ENCODE measurements around the gene AQP10. TPM values are rescaled to one million over a fixed set of nuclear protein-coding genes. Genes with fewer than 3 reads are reported as not detected.
"Not testable (repeated sequence)": the region's sequence is repeated elsewhere in the genome, so short reads cannot be mapped to it uniquely, and the experiment has no call there.

Gene AQP10
- total RNA-seq, 1 donor from 2014 or later, result 0.13 TPM

DNA sequence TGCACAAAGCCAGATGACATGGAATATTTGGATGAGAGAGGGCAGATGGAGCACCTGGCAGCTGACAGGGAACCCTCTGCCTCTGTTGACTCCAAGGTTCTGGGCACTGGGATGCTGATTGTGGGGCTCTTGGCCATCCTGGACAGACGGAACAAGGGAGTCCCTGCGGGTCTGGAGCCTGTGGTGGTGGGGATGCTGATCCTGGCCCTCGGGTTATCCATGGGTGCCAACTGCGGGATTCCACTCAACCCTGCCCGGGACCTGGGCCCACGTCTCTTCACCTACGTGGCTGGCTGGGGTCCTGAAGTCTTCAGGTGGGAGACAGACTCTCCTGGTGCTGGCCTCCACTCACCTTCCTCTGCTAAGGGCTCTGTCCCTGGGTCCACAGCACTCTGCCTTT is 2.6 kb downstream of the AQP10 start:
- no peak for DNase-seq (ENCODE audit: low read depth, low spot score)

DNA sequence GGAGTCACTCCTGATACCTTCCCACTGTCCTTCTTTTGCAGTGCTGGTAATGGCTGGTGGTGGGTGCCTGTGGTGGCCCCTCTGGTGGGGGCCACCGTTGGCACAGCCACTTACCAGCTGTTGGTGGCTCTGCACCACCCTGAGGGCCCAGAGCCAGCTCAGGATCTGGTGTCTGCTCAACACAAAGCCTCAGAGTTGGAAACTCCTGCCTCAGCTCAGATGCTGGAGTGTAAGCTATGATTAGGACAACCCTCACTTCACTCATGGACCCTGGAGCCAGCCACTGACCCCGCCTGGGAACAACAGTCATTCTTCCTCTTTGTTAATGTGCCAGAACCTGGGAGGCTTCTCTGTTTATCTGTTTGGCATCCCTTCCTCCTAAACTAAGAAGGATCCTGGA is 3.3 kb downstream of the AQP10 start:
- no peak for DNase-seq (ENCODE audit: low read depth, low spot score)

DNA sequence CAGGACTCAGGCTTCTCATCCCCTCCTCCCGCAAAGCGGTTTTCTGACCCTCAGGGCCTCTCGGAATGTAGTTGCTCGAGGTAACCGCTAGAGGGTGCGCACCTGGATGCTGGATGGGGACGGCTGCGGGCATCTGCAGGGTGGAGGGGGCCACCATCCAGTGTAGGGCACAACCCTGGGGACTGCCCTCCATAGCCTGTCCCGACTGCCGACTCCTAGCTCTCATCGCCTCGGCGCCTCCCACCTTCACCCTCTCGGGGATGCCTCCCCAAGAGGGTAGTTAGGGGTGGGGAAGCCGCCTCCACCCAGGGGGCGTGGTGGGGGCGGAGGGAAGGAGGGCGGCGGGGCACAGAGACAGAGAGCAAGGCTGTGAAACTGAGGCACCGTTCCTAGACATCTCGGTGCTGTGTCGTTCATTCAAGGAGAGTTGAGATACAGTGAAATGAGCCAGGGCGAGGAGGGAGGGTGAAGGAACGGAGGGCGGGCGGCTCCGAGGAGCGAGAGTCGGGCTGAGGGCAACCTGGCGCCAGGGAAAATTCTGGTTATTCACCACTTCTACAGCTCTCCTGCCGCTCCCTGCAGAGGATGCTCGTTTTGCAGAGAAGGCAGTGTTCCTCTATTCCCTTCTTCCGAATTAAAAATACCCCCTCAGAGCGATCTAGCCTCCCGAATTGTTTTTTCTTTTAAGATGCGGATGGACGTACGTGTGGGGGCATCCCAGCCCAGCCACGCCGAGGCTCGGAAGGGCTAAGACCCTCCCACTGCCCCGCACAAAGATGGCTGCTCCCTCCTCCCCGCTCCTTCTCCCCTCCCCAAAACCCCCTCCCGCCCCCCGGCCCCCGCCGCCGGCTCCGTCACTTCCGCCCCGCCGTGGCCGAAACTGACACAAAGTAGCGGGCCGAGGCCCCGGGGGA is 4.0 kb downstream of the AQP10 start, which contains the start of gene ATP8B2:
Gene ATP8B2 (plus strand): TSS at position 857 of the 914 bp plus-strand sequence. CDS start 2,617 bp downstream, outside the sequence.
- peak; percentile 39 for DNase-seq (ENCODE audit: low read depth, low spot score)

DNA sequence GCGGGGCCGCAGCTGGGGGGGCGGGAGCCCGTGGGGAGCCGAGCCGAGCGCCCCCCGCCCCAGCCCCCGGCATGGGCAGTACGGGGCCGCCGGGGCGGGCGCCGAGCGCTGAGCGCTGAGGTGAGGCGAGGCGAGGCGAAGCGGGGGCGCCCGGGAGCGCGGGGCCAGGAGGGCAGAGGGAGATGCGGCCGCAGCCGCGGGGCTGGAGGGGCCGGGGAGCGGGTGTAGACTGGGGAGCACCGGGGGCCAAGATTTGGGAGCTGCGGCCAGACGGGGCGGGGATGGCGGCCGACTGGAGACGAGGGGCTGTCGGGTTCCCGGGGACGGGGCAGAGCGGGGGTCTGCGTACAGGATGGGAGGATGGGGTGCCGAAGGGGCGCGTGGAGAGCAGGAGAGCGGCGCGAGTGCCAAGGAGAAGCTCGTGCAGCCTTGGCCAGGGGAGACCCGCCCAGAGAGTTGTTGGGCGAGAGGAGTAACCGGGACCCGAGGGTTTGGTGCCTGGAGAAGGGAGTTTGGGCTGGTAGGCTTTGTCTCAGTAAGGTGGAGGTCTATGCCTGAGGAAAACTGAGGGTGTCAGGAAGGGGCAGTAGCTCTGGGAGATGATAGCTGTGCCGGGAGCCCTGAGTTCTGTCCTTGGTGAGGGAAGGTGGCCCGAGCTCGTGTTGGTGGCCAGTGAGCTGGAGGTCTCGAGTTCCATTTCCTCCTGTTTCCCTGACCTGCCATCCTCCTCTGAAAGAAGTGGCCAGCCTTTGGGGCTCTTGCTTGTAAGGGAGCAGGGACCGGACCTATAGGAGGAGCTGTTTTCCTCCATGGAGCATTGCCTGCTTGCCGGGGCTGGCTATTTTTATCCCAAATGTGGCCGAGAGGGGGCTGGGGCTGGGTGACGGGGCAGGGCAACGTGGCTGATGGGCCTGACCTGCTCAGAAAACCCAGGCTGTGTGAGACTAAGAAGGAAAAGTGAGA is 5.0 kb downstream of the AQP10 start:
- DNase-seq (ENCODE audit: low read depth, low spot score), result peak; percentile 48

DNA sequence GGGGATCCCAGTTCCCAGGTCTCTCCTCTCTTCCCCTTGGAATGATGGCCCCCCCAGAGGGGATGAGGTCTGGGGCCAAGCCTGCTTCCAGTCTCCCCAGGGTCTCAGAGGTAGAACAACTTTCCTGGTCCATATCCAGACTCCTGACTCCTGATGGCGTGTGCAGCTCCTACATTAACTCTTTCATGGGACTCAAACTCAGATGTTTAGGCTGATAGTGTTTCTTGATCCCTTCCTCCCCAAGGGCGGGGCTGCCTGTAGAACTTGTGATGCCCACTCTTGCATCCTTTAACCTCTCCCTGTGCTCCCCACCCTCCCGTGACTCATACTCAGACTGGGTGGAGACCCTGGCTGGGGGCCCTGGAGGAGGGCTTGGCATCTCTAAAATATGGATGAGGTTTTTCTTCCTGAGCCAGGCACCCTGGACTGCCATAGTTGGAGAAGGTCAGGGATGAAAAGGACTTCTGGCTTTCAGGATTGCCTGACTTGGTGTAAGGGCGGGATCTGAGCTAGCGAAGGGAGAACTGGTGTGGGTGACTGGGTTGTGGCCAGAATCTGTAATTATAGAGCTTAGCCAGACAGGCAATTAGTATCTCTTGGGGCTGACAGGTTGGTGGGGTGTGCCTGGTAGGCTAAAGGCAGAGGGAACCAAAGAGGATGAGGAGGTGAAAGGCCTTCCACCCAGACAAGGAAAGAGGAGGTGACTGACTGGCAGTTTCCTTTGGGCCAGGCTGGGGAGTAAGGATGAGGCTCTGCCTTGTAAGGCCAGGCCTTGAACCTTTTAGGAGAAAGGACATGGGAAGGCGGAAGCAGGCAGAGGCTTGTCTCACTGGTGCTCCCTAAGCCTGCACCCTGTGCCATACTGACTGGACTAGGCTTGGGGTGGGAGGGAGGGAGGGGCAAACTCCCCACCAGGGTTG is 5.9 kb downstream of the AQP10 start:
- DNase-seq (ENCODE audit: low read depth, low spot score), result no peak

DNA sequence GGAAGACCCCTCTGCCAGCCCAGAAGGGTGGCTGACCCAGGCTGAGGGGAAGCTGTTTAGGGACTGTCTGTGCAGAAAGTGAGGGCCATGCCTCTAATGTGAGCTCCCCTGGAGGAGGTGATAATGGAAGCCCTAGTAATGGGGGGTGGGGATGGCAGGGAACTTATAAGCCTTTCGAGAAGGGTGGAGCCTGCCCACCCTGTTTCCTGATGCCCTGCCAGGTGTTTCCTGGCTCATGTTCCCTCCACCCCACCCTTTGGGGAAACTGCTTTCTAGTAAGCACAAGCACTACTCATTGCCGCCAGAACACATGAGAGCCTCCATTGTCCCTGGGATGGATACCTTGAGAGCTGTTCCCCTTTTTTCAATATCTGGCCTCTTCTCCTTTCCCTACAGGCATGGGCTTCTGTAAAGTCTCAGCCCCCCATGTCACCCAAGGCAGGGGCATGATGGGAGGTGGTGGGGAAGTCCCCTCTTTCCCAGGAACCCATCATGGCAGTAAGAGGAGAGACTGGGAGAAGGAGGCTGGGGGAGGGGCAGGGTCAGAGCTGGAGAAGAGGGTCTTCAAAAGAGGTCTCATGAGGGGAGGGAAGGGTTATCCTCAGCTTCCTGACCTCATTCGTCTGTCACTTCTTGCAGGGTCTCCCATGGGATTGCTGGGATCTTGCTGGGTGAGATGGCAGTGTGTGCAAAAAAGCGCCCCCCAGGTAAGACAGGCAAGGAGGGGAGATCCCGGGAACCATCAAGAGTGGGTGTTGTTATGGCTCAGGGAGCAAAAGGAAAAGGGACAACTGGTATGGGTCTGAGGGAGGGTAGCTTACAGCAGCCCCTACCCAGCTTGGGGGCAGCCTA is 6.8 kb downstream of the AQP10 start:
- peak; percentile 19 for DNase-seq (ENCODE audit: low read depth, low spot score)

DNA sequence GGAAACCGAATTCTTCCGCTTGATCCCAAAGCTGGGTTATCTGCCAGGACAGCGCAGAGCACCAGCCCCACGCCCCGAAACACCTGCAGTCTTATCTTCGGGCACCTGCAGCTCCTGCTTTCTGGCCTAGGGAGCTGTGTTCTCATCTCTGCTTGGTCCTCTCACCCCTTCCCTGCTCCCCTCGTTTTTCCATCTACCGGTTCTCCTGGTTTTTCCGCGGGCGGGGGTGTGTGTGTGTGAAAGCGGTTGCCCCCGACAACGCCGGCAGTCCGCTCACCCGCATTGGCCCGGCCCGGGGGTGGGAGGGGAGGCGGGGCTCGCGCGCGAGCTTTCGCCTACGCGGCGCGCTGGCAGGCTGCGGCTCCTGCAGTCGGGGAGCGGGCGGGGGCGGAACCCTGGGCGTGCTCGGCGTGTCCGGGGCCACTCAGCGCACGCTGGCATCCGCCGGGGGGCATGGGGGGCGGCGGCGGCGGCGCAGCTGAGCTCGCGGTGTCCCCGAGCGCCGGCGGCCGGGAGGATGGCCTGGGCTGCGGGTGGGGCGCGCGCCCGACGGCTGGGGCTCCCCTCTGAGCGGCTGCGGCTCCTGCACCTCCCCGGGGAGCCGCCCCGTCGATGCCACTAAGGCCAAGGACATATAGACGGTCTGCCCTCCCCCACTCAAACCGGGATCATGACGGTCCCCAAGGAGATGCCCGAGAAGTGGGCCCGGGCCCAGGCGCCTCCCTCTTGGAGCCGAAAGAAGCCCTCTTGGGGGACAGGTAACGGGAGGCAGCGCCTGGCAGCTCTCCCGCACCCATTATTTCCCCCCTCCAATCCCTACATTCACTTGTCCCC is 7.6 kb downstream of the AQP10 start:
- peak; percentile 24 for DNase-seq (ENCODE audit: low read depth, low spot score)

DNA sequence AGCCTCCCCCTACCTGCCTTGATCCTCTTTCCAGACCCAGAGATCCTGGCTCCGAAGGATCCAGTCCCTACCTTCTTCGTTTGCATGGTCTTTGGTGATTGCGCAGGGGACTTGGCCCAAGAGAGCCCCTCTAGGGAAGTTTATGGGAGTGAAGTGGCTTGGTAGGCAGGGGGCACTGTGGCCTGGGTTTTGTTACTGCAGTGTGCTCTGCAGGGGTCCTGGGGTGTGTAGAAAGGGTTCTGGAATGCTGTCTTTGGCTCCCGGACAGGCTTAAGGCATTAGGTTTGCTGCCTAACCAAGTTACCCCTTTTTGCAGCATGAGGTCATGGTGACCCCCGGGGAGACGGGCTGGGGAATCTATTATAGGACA is 8.2 kb downstream of the AQP10 start:
- no peak for DNase-seq (ENCODE audit: low read depth, low spot score)

DNA sequence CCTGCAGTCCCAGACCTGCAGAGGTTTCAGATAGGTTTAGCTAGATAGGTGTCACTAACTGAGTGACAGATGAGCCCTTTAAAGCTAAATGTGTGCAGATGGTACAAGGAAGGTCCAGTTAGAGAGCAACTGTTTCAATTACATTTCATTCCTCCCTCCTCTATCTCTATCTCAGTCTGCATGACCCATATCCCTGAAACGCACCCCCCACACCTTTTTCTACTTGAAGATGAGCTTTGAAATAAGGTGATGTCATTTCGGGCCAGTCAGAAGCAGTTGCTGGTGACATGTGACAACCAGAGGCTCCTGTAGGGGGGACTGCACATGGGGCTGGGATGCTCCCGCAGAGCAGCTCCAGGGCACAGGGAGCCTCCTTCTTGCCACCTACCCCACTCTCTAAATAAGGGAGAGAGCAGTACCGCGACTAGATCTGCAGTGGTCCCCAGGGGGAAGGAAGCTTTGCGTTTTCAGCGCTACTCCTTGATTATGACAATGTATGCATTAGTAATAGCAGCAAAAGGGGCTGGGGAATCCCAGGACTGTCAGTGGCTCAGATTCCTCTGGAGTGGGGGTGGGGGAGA is 8.7 kb downstream of the AQP10 start:
- no peak for DNase-seq (ENCODE audit: low read depth, low spot score)

DNA sequence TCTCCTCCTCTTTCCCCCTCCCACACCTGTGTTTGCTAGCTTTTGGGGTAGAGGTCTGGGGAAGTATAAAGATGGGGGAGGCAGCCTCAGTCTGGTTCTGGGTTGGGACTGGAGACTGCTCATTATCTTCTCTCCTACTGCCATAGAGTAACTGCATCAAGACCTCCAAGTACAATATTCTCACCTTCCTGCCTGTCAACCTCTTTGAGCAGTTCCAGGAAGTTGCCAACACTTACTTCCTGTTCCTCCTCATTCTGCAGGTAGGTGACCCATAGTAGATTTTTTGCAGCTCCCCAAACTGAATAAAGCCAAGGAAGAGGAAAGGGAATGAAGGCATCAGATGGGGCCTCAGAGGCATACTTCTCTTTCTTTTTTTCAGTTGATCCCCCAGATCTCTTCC is 9.8 kb downstream of the AQP10 start:
- DNase-seq (ENCODE audit: low read depth, low spot score), result no peak

DNA sequence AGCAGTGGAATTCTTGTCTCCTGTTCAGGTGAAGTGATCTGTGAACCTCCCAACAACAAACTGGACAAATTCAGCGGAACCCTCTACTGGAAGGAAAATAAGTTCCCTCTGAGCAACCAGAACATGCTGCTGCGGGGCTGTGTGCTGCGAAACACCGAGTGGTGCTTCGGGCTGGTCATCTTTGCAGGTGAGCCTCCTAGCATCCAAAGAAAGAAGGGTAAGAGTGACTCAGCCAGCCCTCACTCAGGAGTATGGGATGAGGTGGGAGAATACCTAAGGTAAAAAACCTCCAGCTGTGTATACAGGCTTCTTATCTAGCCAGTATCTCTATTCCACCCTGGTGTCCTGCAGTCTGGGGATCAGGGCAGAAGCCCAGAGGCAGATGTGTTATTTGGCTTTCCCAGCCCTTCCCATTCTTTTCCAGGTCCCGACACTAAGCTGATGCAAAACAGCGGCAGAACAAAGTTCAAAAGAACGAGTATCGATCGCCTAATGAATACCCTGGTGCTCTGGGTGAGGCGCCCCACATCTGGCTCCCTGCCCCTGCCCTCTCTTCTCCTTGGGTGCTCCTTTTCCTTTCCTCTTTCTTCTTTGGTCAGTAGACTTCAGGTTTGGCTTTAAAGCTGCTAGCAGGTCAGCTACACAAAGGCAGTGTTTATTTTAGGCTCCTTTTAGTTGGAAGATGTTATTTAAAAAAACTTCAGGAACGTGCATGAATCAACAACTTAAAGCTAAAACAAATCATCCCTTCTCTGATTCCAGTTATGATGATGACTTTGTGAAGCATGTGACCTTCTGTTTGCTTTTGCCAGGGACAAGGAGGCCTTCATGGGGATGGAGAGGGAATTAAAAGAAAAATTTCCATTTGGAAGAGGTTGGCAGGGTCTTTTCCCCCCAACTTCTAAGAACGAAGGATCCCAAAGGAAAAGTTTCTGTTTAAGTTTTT is 13.5 kb downstream of the AQP10 start:
- no peak for DNase-seq (ENCODE audit: low read depth, low spot score)

DNA sequence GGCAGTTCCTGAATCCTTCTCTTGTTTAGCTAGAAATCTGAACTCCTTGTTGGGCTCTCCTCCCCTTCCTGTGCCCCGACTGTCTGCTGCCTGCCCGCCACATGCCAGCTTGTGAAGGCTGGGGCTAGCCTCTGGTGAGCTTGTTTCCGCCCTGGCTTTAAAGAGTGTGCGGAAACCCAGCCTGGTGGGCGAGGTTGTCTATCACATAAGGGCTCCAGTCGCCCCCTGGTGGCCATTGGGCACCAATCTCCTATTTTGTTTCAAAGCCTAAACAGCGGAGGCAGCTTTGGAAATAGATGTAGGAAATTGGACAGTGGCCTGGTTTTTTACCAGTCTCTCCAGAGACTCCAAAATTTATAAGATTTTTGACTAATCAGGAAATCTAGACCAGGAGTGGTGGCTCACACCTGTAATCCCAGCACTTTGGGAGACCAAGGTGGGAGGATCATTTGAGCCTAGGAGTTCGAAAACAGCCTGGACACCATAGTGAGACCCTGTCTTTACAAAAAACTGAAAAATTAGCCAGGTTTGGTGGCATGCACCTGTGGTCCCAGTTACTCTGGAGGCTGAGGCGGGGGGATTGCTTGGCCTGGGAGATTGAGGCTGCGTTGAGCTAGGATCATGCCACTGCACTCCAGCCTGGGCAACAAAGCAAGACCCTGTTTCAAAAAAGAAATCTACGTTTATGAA is 14.3 kb downstream of the AQP10 start:
- peak; percentile 79 for DNase-seq (ENCODE audit: low read depth, low spot score)

DNA sequence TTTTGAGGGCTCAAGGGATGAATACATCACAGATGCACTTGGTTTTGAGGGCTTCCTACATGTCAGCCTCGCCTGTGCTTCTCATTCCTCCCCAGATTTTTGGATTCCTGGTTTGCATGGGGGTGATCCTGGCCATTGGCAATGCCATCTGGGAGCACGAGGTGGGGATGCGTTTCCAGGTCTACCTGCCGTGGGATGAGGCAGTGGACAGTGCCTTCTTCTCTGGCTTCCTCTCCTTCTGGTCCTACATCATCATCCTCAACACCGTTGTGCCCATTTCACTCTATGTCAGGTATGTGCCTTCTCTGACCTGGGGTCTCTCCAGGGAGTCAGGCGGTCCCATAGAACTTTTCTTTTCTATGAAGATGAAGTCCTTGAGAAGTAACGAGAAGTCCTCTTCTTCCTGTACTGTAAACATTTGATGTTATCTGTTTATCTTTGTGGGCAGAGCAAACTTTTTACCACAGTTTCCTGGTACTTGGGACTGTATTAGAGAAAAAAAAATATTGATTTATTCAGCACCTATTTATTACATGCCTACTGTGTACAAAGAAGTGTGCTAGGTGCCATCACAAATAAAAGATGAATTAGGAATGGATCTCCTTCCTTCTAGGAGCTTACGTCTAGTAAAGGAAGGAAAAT is 16.5 kb downstream of the AQP10 start:
- DNase-seq (ENCODE audit: low read depth, low spot score), result no peak

DNA sequence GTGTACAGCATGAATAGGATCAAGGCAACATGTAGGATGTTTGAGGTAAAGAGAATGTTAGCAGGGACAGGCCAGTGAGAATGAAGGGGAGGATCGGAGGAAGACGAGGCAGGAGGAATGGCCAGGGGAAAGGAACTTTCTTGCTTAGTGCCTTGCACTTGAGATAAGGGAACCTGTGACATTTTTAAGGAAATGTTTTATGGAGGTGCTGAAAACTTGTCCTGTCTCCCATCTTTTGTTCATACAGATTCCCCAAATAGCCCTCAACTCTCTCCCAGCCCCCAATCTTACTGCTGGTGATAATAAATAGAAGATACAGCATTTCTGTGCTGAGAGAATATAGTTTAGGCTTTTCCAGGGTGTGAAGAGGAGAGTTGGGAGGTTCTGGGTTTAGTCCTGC is 18.0 kb downstream of the AQP10 start:
- no peak for DNase-seq (ENCODE audit: low read depth, low spot score)

DNA sequence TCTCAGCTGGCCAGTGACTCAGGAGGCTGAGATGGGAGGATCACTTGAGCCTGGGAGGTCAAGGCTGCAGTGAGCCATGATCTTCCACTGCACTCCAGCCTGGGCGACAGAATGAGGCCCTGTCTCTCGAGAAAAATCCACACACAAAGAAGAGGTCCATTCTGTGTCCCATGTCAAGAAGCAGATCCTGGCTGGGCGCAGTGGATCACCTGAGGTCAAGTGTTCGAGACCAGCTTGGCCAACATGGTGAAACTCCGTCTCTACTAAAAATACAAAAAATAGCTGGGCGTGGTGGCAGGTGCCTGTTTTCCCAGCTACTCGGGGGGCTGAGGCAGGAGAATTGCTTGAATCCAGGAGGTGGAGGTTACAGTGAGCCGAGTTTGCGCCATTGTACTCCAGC is 20.5 kb downstream of the AQP10 start:
- DNase-seq (ENCODE audit: low read depth, low spot score), result not testable (repeated sequence)

DNA sequence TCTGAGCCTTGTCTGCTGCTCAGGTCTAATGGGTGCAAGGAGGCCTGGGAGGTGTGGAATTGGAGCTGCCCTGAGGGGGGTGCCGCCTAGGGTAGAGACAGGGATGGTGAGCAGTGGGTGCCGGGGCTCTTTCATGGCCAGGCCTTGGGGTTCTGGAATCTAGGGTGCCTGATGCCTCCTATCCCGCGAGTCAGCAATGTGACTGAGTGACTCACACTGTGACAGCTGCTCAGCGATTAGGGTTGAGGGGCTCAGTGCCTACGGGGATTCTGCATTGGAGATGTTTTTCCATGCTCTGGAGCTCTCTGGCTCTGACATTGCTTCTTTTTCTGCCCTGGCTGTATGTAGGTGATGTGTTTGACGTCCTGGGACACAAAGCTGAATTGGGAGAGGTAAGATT is 21.2 kb downstream of the AQP10 start:
- no peak for DNase-seq (ENCODE audit: low read depth, low spot score)

Measured in pulmonary artery endothelial cell (primary cell).